Stimulated activated CD4-positive, alpha-beta T cell treated with anti-CD3 and anti-CD28 coated beads, Interleukin-12 subunit alpha, Interleukin-12 subunit beta, amount 100 ng/mL, for 4 hours (primary cell): Measurements from ENCODE around the gene WARS2.

ENCODE experiments used
- DNase-seq: peaks from one replicate; pipeline ENCODE4 v3.0.0-alpha.2; 2020

The WARS2 gene

GRCh38 chr1:118992868-118993699, 147.4 kb downstream of the WARS2 start:
- no peak for DNase-seq

DNA sequence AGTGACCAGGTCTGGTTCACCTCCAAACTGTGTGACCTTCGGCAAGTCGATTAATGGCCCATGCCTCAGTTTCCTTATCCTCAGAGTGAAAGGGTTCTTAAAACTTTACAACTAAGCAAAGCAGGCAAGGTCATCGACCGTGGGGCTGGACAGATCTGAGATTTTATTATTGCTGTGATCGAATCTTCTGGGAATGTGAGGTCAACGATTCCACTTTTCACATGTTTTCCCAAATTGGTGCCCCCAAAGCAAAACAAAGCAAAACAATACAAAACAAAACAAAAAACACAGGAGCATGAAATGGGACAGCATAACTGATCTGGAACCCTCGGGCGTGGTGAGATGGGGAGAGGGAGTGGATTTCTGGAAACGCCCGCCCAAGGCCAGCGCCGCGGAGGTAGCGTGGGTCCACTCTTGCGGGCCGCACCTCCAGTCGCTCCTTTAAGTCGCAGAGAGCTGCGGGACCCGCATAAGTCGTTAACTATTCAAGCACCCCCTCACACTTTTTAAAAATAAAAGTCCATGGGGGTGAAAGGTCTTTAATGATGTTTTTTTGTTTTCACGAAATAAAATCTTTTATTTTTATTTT, 148.1 kb downstream of the WARS2 start:
- no peak for DNase-seq

DNA sequence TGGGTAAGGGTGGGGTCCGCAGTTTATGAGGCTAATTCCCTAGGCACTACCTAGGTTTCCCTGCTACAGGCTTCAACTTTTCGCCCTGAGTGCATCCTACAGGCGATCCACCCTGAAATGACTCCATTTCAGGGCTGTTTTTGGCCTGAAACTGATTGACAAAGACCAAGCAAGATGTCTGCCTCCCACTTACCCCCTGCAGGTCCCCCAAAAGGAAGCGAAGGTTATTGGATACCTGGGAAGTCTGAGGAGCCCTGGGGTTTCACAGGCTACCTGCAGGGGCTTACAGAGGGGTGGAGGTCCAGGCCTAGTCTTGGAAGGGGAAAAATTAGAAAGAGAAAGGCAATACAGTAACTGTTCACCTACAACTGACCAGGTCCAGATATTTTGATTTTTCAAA, 149.0 kb downstream of the WARS2 start:
- DNase-seq = no peak

DNA sequence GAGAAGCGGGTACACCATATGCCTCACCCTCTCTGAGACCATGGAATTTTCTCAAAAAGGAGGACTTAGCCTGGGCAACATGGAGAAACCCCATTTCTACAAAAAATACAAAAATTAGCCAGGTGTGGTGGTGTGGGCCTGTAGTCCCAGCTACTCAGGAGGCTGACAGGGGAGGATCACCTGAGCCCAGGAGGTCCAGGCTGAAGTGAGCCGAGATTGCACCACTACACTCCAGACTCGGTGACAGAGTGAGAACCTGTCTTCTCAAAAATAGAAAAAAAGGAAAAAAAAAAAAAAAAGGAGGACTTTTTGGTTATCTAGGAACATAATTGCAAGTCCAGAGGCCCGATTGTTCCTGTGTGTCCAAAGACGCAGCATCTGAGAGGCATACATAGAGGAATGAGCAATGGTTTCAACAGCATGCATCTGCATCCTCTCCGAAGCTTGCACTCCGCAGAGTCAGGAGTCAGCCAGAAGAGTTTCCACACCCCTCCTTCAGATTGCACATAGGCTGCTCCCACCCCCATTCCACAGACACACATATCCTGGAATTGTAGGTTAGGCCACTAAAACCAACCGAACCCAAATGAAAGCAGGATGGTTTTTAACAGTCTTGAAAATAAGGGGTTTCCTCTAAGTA, 149.8 kb downstream of the WARS2 start:
- no peak for DNase-seq

DNA sequence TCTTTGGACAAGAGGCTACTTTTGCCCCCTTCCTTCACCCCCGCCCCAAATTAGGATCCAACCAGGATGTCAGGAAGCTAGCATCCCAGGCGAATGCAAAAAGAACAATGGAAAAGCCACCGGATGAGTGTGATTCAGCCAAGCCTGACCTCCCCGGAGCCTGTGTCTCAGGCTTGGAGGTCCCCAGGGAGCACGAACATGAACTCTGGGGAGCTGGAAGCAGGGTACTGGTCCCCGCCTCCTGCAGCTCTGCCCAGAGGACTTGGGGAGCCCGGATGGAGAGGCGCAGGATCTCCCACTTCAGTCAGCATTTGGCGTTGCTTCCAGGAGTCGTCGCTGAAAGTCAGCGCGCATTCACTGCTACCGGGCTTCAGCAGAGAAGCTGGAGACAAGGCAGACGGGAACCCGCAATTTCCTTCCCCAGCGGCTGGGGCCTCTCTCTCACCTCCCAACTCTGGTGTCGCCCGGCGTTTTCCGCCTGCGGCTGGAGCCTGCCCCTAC, 150.5 kb downstream of the WARS2 start:
- DNase-seq = no peak

DNA sequence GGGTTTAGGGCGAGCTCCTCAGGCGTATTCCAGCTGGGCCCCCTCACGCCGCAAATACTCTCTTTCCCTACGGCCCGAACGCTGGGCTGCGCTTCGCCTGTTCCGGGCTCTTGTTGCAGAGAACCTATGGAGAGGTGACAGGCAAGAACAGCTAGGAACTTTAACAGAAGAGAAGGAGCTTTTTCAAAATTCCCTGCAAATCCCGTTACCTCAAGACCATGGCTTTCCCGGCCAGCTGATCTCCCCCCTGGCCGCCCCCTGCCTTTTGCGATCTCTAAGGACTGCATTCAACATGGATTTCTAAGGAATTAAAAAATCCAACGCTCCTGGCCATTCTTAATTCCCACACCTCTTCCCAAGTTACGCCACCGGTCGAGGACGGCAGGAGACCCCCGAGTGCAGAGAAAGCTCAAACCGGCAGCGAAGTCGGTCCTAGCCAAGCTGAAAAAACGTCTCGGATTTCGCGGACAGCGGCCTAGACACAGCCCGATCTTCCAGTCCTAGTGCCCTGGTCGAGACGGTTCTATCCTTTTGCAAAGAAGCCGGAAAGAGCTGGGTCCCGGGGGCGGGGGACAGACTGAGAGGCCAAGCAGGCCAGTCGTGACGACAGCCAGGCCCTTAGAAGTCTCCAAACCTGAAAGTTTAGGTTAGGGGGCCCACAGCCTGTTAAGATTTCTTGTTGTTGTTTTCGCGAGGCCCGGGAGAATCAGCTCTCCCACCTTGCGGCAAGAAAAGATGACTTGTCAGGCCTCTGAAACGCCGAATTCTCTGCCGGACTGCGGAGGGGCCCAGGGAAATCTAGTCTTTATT, 151.2 kb downstream of the WARS2 start:
- no peak for DNase-seq

- DNase-seq = no peak
Observed at GRCh38 chr1:118988186-118989005, 152.1 kb downstream of the WARS2 start, which contains the start of gene TBX15. Gene TBX15 (minus strand): TSS chr1:118988343. CDS start chr1:118987795, 548 bp downstream.

GRCh38 chr1:118987468-118988185, 152.8 kb downstream of the WARS2 start:
- no peak for DNase-seq

- no peak for DNase-seq
Observed at GRCh38 chr1:118986555-118987467, 153.6 kb downstream of the WARS2 start.

DNA sequence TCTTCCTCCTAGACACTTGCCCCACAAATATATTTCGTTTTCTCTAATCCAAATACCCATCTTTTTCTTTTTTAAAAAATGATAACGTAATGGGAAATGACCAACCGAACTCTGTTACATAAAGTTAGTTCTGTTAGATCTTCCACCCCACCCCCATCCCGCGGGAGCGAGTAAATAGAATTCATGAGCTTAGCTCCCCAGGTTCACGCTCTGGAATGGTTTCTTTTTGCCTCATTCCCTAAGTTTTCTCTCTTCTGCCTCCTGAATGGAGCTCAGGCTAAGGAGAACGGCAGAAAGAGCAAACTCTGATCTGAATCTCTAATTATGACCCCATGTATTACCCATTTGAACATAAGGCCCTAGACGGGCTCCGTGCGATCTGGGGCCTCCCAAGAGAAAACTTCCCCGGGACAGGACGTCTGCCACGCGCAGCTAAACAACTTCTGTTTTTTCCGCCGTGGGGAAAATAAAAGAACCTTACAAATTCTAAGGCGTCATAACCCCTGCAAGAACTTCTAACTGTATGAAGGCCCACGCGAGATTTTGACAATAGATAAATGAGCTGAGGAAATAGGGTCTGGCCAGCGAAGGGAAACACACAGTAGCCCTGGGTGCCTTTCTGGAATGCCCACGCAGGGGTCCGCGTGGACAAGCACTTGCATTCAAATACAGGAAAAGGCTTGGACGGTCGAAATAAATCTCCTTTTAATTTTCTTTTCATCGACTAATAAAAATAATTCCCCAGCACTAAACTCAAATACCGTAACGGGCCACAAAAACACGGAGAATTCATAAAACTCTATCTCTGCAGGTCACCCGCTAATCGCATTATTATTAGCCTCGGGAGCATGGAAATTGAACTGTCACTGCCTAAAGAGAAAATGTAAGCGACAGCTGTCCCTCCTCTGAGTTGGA, 154.6 kb downstream of the WARS2 start:
- no peak for DNase-seq

- no peak for DNase-seq
Observed at GRCh38 chr1:118984722-118985639, 155.5 kb downstream of the WARS2 start.

DNA sequence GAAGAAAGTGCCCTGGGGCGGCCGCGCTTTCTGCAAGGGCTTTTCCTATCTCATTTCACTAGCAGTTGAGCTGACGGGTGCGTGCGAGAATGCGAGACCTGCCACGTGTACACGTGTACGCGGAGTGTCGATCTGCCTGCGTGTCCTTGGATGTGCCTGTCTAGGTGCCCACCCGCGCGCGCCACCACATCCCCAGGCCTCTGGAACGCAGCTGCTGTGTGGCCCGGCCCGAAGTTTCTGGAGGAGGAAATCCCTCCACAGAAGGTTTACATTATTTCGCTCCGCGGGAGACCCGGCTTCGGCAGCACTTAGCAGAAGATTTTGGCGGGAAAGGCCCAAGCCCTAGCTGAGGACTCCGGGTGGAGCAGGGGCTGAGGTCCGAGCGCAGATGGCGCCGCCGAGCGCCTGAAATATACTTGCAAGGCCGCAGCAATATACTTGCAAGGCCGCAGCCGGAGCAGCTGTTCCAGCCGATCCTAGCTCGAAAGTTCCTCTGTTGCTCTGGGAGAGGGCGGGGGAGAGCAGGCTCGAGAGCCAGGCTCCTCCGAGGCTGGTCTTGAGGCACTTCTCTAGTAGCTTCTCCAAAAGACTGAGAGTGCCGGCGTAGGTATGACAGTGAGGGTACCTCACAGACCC, 156.2 kb downstream of the WARS2 start:
- DNase-seq = no peak

DNA sequence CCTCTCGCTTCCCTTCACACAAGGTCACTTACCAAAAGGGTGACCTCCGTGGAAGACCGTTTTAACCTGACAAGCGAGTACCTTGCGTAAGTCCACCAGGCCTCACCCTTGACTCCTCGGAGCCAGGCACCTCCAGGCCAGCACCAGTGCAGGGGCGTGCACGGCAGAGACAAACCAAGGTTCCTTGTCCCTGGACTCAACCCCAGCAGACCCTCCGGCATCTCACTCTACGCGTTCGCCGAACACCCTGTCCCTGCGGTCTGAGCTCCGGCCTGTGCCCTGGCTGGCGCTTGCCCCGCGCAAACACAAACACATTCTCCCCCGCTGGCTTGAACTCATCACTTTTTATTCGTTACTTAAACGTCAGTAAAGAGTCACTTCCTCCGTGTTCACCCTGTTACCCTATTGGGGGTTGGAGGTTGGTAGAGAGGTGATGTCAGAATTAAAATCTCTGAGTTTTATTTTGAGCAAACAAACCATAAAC, 156.9 kb downstream of the WARS2 start:
- DNase-seq = no peak

DNA sequence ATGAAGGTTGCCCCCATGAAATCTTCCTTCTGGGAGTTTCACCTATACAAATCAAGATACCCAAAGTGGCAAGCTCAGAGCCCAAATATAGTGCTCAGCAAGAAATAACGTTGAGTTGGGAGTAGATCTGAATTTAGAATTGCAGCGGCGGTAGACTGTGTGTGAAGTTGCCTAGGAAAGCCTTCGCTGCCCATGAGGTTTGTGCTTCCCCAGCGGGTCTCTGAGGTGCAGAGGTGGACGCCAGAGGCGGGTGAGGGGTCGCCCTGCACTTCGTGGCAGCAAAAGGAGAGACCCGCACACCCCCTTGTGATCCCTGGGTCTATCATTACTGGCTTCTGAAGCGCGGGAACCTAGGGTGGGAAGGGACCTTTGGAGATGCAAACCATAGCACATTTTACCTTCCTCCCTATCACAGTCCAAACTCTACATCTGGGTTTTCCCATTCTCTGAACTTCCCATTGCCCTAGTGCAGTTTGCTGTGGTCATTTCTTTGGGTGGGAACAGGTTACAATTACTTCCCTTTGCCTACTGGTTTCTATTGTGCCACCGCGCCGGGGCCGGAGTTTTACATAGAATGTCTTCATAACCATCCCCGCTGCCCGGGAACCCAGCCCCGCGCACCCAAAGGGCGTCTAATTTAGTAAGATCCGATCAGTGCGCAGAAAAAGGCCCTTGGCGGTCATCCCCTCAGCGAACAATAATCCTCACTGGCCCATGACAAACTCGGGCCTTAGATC, 157.5 kb downstream of the WARS2 start:
- DNase-seq = no peak

GRCh38 chr1:118982266-118982665, 158.2 kb downstream of the WARS2 start:
- DNase-seq = no peak

GRCh38 chr1:118981436-118981835, 159.0 kb downstream of the WARS2 start:
- no peak for DNase-seq
